Omental fat pad (tissue), 4 donors: ENCODE results near the gene CRY2. TPM values are rescaled to one million over a fixed set of nuclear protein-coding genes. Genes with fewer than 3 reads are reported as not detected.

ENCODE experiments used
- ATAC-seq: fragments of 150-250 bp; one replicate; pipeline ENCODE4 v1.9.1; 2016; ENCODE audit warnings: mild to moderate bottlenecking, moderate library complexity; ENCODE audit not compliant: low FRiP score
- DNase-seq: peaks from one replicate; pipeline ENCODE4 v3.0.0-alpha.2; 2019; ENCODE audit warnings: low spot score
- total RNA-seq, 4 donors: library from RNA; depleted of rRNA; stranded (reverse); fragments of >200 nt; gene quantifications; one replicate each; pipeline ENCODE4 v1.1.0, GENCODE V29; 2016
- TF ChIP-seq, protein P1 (sequence below), 3 donors: fragments of 450-650 bp; IDR thresholded peaks; one replicate each; pipeline ENCODE4 v1.5.1; 2016 to 2017; ENCODE audit warnings: antibody characterized with exemption in 3 of 3, mild to moderate bottlenecking in 3 of 3, moderate library complexity in 2 of 3

The CRY2 gene
- total RNA-seq, 4 donors from 2014 or later = 53.1 to 63.4 (median 60.2) TPM

DNA sequence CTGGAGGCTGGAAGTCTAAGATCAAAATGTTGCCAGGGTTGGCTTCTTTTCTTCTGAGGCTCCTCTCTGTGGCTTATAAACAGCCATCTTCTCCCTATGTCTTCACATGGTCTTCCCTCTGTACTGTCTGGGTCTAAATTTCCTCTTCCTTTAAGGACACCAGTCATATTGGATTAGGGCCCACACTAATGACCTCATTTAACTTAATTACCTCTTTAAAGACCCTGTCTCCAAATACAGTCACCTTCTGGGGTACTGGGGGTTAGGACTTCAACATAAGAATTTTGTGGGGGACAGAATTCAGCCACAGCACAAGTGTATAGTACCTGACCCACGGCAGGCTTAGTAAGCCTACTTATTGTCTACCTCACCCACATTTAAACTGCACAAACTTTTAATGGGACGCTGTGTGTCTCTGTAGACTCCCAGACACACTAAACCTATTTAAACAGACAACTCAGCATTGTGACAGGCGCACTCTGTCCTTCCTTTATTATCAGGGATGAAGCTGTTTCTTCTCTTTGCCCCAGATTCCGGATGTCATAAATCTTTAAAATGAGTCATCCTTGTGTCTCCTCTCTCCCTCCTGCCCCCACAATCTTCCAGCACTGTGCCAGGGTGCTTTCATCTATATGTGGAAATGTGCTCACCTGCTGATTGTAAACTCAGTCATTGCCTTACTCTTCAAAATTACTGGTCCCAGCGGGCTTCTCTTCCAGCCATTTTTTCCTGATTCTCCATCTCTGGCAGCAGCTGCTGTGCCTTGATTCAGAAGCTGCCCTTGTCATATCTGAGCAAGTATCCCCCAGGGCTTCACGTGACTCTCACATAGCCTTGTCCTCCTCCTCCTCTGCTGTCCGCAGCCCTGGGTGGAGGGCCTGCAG, 32.8 kb downstream of the CRY2 start:
- TF ChIP-seq, protein P1, sequence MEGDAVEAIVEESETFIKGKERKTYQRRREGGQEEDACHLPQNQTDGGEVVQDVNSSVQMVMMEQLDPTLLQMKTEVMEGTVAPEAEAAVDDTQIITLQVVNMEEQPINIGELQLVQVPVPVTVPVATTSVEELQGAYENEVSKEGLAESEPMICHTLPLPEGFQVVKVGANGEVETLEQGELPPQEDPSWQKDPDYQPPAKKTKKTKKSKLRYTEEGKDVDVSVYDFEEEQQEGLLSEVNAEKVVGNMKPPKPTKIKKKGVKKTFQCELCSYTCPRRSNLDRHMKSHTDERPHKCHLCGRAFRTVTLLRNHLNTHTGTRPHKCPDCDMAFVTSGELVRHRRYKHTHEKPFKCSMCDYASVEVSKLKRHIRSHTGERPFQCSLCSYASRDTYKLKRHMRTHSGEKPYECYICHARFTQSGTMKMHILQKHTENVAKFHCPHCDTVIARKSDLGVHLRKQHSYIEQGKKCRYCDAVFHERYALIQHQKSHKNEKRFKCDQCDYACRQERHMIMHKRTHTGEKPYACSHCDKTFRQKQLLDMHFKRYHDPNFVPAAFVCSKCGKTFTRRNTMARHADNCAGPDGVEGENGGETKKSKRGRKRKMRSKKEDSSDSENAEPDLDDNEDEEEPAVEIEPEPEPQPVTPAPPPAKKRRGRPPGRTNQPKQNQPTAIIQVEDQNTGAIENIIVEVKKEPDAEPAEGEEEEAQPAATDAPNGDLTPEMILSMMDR (IDR thresholded peaks at IDR 0.05) = no peak
- DNase-seq (no peak), ATAC-seq (peak; percentile 72)

GRCh38 chr11:45880772-45881570, 33.7 kb downstream of the CRY2 start:
- ATAC-seq = no peak
- DNase-seq = no peak
- TF ChIP-seq, protein P1 (IDR thresholded peaks at IDR 0.05) = no peak

GRCh38 chr11:45881708-45882368, 34.6 kb downstream of the CRY2 start:
- no peak for ATAC-seq
- DNase-seq = no peak
- TF ChIP-seq, protein P1 (IDR thresholded peaks at IDR 0.05) = no peak

GRCh38 chr11:45884596-45885185, 37.4 kb downstream of the CRY2 start:
- TF ChIP-seq, protein P1 (IDR thresholded peaks at IDR 0.05) = no peak
- ATAC-seq (no peak), DNase-seq (no peak)

GRCh38 chr11:45885274-45885920, 38.1 kb downstream of the CRY2 start, which contains the start of gene MAPK8IP1:
TSS of gene MAPK8IP1 (plus strand) at chr11:45885651. CDS start at chr11:45885821, 170 bp downstream.
- no peak for DNase-seq
- ATAC-seq = peak; percentile 73
- TF ChIP-seq, protein P1 (IDR thresholded peaks at IDR 0.05) = no peak
